MM.1S (cell line): ENCODE data around the gene KCNQ2.

ENCODE experiments used
- EZH2 ChIP-seq: fragments of 300-600 bp; sonication (generic); optimal IDR thresholded peaks from 2 replicates; pipeline ENCODE3; 2017; ENCODE audit warnings: low read depth, mild to moderate bottlenecking, antibody characterized with exemption, low read length, mixed read lengths
- TF ChIP-seq, protein P1 (sequence below): fragments of 300-600 bp; sonication (generic); IDR thresholded peaks from 2 replicates; pipeline ENCODE4 v1.5.1; 2016; ENCODE audit warnings: antibody characterized with exemption, low read length, mixed read lengths

DNA sequence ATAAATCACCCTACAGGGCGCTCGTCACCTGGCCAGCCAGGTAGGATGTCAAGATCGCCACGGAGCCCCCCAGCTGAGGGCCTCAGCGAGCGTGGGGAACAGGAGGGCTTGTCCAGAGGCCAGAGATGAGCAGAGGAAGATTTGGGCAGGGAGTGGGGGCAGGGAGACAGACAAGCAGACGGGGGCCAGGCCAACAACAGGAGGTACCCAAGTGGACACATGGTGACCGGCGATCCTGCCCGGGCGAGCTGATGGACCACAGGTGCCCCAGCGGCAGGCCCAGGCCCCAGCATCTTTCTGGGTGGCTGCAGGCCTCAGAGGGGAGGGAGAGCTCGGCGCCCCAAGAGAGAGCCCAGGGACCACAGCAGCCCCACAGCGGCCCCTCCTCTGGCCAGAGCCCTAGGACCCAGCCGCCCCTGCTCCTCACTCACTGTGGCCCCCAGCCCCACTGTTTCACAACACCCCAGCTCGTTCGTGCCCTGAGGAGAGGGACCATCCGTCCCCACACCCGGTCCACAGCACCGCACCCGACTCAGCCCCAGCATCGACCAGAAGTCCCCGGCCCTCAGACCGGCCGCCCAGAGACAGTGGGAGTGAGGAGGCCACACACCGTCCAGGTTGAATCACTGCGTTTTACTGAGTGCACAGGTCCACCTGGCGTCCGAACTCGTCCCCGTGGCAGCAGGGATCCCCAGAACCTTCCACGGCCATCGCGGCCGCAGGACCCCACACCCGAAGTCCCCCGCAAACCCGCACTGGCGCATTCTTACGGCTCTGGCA lies 72.7 kb downstream of the KCNQ2 start:
- TF ChIP-seq, protein P1, sequence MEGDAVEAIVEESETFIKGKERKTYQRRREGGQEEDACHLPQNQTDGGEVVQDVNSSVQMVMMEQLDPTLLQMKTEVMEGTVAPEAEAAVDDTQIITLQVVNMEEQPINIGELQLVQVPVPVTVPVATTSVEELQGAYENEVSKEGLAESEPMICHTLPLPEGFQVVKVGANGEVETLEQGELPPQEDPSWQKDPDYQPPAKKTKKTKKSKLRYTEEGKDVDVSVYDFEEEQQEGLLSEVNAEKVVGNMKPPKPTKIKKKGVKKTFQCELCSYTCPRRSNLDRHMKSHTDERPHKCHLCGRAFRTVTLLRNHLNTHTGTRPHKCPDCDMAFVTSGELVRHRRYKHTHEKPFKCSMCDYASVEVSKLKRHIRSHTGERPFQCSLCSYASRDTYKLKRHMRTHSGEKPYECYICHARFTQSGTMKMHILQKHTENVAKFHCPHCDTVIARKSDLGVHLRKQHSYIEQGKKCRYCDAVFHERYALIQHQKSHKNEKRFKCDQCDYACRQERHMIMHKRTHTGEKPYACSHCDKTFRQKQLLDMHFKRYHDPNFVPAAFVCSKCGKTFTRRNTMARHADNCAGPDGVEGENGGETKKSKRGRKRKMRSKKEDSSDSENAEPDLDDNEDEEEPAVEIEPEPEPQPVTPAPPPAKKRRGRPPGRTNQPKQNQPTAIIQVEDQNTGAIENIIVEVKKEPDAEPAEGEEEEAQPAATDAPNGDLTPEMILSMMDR = no peak
- TF ChIP-seq EZH2 = no peak
